ENCODE measurements around the gene LAMTOR1. TPM values are rescaled to one million over a fixed set of nuclear protein-coding genes. Genes with fewer than 3 reads are reported as not detected.
A peak's percentile ranks its signal among the peaks of the same experiment; 100 is the strongest.

Gene LAMTOR1
- total and polyA plus RNA-seq, 7 donors = 87.2 to 256 (median 123) TPM

DNA sequence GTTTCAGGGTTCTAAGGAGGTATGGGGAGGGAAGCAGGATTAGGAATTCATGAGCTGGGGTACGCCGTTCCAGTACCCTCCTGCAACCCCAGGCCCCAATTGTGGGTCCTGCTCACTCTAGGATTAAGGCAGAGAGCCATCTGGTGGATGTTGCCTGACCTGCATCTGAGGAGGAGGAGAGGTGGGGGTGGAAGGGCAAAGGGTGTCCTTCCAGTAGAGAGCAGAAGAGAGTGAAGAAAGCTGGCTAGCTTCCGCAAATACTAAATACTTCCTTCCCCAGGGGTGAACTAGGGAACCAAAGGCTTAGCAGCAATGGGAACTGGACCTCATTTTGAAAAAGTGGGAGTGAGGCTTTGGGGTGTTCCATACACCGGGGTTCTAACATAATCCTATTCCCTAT, 11.8 kb downstream of the LAMTOR1 start:
- Histone ChIP-seq H3K9me3 (no peaks in the 10 kb centered on the region), H3K27ac (peak overlapping the region; percentile 14 to 62 (median 58)), H3K36me3 (peaks cover 0 to 29% (median 7%) of the 10 kb centered on the region in 4 donors), H3K4me3 (no peak overlapping the region), H3K27me3 (no peaks in the 10 kb centered on the region), H3K4me1 (peaks cover 0 to 13% (median 10%) of the 10 kb centered on the region in 4 donors)
- peak; percentile 83 for DNase-seq
- intact Hi-C loops (cut with DNase I) = loop anchor here (1.0 to 5.0 kb wide), 2 partner anchors 66 to 114 kb away; no protein-coding TSS in a partner anchor
- TF ChIP-seq POLR2AphosphoS5 (IDR thresholded peaks at IDR 0.05) (peak in 1 of 4 donors; percentile 22), POLR2A (IDR thresholded peaks at IDR 0.05) (no peak), EP300 (IDR thresholded peaks at IDR 0.05) (no peak)
- TF ChIP-seq, protein P1, sequence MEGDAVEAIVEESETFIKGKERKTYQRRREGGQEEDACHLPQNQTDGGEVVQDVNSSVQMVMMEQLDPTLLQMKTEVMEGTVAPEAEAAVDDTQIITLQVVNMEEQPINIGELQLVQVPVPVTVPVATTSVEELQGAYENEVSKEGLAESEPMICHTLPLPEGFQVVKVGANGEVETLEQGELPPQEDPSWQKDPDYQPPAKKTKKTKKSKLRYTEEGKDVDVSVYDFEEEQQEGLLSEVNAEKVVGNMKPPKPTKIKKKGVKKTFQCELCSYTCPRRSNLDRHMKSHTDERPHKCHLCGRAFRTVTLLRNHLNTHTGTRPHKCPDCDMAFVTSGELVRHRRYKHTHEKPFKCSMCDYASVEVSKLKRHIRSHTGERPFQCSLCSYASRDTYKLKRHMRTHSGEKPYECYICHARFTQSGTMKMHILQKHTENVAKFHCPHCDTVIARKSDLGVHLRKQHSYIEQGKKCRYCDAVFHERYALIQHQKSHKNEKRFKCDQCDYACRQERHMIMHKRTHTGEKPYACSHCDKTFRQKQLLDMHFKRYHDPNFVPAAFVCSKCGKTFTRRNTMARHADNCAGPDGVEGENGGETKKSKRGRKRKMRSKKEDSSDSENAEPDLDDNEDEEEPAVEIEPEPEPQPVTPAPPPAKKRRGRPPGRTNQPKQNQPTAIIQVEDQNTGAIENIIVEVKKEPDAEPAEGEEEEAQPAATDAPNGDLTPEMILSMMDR (IDR thresholded peaks at IDR 0.05) = peak; percentile 88 to 94 (median 90)
- WGBS, 2 donors = 17 to 34% methylated on average over 4 of the region's 4 CpGs

DNA sequence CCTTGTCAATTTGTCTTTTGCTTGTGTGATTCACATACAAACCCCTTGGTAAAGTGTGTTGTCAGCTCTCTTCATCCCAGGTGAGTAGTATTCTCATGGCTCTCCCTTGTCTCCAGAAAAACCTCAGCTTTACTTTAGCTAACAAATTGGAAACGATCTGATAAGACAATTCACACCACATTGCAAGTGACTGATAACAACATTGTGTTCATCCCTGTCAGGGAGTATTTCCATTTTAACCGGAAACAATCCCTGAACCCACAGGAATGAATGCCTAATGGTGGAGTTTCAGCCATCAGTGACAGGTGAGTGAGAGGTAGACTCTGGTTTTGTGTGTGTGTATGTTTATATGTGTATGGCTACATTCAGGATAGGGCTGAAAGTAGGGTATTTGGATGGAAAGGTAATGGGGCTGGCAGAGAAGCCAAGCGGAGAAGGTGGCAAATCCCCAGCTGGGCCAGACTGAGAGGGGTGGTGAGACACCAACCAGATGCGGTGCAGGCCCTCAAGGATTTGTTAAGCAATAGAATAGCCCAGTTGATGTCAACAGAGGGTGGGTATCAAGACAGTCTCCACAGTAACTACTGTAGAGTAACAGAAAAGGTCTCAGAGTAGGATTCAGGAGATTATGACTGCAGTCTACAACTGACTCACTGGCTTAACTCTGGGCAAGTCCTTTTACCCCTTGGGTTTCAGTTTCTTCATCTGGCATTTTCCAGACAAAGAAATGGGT, 14.9 kb downstream of the LAMTOR1 start:
- intact Hi-C loops (cut with DNase I) = no loop called here

DNA sequence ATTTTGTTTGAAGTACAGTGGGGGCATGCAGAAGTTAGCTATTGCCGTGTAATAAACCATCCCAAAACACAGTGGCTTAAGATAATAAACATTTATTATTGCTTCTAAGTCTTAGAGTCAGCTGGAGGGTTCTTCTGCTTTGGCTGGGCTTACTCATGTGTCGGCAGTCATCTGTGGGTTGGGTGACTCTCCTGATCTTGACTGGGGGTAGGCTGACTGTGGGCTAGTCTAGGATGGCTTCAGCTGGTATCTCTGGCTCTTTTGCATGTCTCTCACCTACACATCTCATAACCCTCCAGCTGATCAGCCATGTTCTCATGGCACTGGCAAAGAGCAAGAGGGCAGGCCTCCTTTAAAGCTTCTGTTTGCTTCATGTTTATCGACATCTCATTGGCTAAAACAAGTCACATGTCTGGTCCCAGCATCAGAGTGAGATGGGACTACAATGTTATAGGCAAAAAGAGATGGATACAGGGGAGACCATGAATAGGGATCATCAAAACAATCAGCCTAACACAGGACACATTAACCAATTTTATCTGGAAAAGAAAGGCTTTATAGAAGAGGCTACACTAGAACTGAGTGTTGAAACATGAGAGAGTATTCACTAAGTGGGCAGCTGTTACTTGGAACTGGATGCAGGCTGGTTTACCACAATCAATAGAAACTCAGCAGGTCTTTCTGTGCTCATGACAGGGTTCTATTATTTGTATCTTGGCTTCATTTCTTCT, 17.3 kb downstream of the LAMTOR1 start:
- H3K4me1 ChIP-seq = peaks cover 0 to 11% (median 10%) of the 10 kb centered on the region in 4 donors
- H3K27ac ChIP-seq = no peak overlapping the region
- H3K27me3 ChIP-seq = no peaks in the 10 kb centered on the region
- intact Hi-C loops (cut with DNase I) = no loop called here
- no peak for TF ChIP-seq EP300 (IDR thresholded peaks at IDR 0.05)
- TF ChIP-seq POLR2AphosphoS5 (IDR thresholded peaks at IDR 0.05) = no peak
- TF ChIP-seq, protein P1 (IDR thresholded peaks at IDR 0.05) = no peak
- H3K36me3 ChIP-seq = peaks cover 0 to 11% (median 5%) of the 10 kb centered on the region in 4 donors
- H3K4me3 ChIP-seq = no peak overlapping the region
- no peaks in the 10 kb centered on the region for H3K9me3 ChIP-seq
- no peak for DNase-seq
- 40 to 73% methylated on average over 3 of the region's 3 CpGs for WGBS, 2 donors

More for the DNA sequence above, 14.9 kb downstream of the LAMTOR1 start:
- WGBS, 2 donors = 83 to 92% methylated on average over 4 of the region's 4 CpGs
- DNase-seq = no peak
- Histone ChIP-seq H3K27me3 (no peaks in the 10 kb centered on the region), H3K4me3 (no peak overlapping the region), H3K27ac (no peak overlapping the region), H3K9me3 (no peaks in the 10 kb centered on the region), H3K4me1 (peaks cover 0 to 13% (median 10%) of the 10 kb centered on the region in 4 donors), H3K36me3 (peaks cover 0 to 11% (median 5%) of the 10 kb centered on the region in 4 donors)
- TF ChIP-seq POLR2AphosphoS5 (IDR thresholded peaks at IDR 0.05) (no peak), POLR2A (IDR thresholded peaks at IDR 0.05) (no peak), EP300 (IDR thresholded peaks at IDR 0.05) (no peak)
- TF ChIP-seq, protein P1 (IDR thresholded peaks at IDR 0.05) = no peak

DNA sequence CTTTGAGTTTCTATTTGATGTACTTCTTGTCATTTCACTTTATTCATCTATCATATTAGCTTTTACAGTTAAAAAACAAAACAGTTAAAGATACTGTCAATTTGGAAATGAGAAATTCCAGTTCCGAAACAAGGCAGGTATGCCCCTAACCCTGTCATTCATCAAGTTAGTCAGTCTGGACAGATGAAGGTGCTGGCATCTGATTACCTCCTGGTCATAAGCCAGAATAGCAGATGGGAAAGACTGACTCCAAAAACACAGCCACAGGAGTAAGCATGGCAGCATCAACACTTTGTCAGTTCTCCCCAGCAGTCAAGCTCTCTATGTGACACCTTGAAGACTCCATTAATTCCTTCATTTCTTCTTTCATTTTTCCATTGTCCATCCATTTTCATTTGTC, 18.1 kb downstream of the LAMTOR1 start:
- H3K4me3 ChIP-seq = no peak overlapping the region
- no peaks in the 10 kb centered on the region for H3K9me3 ChIP-seq
- WGBS, 2 donors = 70 to 87% methylated on average over 1 of the region's 1 CpG
- peaks cover 0 to 8% (median 4%) of the 10 kb centered on the region in 4 donors for H3K36me3 ChIP-seq
- no peak overlapping the region for H3K27ac ChIP-seq
- intact Hi-C loops (cut with DNase I) = no loop called here
- no peak for DNase-seq
- H3K4me1 ChIP-seq = peaks cover 0 to 9% (median 9%) of the 10 kb centered on the region in 4 donors
- no peaks in the 10 kb centered on the region for H3K27me3 ChIP-seq
- TF ChIP-seq EP300 (IDR thresholded peaks at IDR 0.05) (no peak), POLR2A (IDR thresholded peaks at IDR 0.05) (no peak), POLR2AphosphoS5 (IDR thresholded peaks at IDR 0.05) (no peak)
- TF ChIP-seq, protein P1 (IDR thresholded peaks at IDR 0.05) = no peak
